GM19372 (cell line): ENCODE data around the gene PAQR3.
"Not testable (repeated sequence)": the region's sequence is repeated elsewhere in the genome, so short reads cannot be mapped to it uniquely, and the experiment has no call there.

Experiments used
- ATAC-seq: cut with Tn5 transposase; IDR thresholded peaks from one replicate; pipeline ENCODE4 v1.9.1; 2021; ENCODE audit warnings: mild to moderate bottlenecking, low read depth, moderate library complexity; ENCODE audit not compliant: unreplicated experiment

Gene PAQR3

GRCh38 chr4:78930016-78930629 lies 9.1 kb downstream of the PAQR3 start:
- no peak for ATAC-seq

- no peak for ATAC-seq
Observed at GRCh38 chr4:78928835-78929234, 10.4 kb downstream of the PAQR3 start.

- no peak for ATAC-seq
Observed at GRCh38 chr4:78926826-78927225, 12.4 kb downstream of the PAQR3 start.

- ATAC-seq, result no peak
Observed at GRCh38 chr4:78923464-78924312, 15.6 kb downstream of the PAQR3 start.

- ATAC-seq, result no peak
Observed at GRCh38 chr4:78922207-78922606, 17.0 kb downstream of the PAQR3 start.

- no peak for ATAC-seq
Observed at GRCh38 chr4:78910612-78911011, 28.6 kb downstream of the PAQR3 start.

GRCh38 chr4:78908974-78909373 lies 30.3 kb downstream of the PAQR3 start:
- not testable (repeated sequence) for ATAC-seq

GRCh38 chr4:78907638-78908037 lies 31.6 kb downstream of the PAQR3 start:
- ATAC-seq, result no peak

- ATAC-seq, result no peak
Observed at GRCh38 chr4:78904143-78904542, 35.1 kb downstream of the PAQR3 start.

- no peak for ATAC-seq
Observed at GRCh38 chr4:78902298-78902697, 36.9 kb downstream of the PAQR3 start.

- no peak for ATAC-seq
Observed at GRCh38 chr4:78901882-78902281, 37.4 kb downstream of the PAQR3 start.

GRCh38 chr4:78899302-78899701 lies 39.9 kb downstream of the PAQR3 start:
- no peak for ATAC-seq

GRCh38 chr4:78889955-78890354 lies 49.3 kb downstream of the PAQR3 start:
- no peak for ATAC-seq

GRCh38 chr4:78885598-78885997 lies 53.6 kb downstream of the PAQR3 start:
- no peak for ATAC-seq

- no peak for ATAC-seq
Observed at GRCh38 chr4:78880874-78881492, 58.3 kb downstream of the PAQR3 start.

GRCh38 chr4:78878031-78878430 lies 61.2 kb downstream of the PAQR3 start:
- no peak for ATAC-seq

- no peak for ATAC-seq
Observed at GRCh38 chr4:78876568-78877320, 62.5 kb downstream of the PAQR3 start.

- ATAC-seq, result no peak
Observed at GRCh38 chr4:78870056-78870455, 69.2 kb downstream of the PAQR3 start.

- not testable (repeated sequence) for ATAC-seq
Observed at GRCh38 chr4:78868712-78869111, 70.5 kb downstream of the PAQR3 start.

GRCh38 chr4:78865451-78865850 lies 73.8 kb downstream of the PAQR3 start:
- no peak for ATAC-seq
